Ishikawa (cell line): ENCODE data around the gene OR52E2.

Experiments
- CEBPB ChIP-seq: IDR thresholded peaks from 2 replicates; pipeline ENCODE4 v1.6.1; 2012
- CREB1 ChIP-seq: IDR thresholded peaks from 2 replicates; pipeline ENCODE4 v1.6.1; 2012; ENCODE audit warnings: low read depth
- EGR1 ChIP-seq: IDR thresholded peaks from 2 replicates; pipeline ENCODE4 v1.6.1; 2012
- EP300 ChIP-seq: IDR thresholded peaks from 2 replicates; pipeline ENCODE4 v1.6.1; 2012; ENCODE audit warnings: borderline replicate concordance
- FOXM1 ChIP-seq: IDR thresholded peaks from 2 replicates; pipeline ENCODE4 v1.6.1; 2012; ENCODE audit warnings: low read depth, borderline replicate concordance
- NFIC ChIP-seq: IDR thresholded peaks from 2 replicates; pipeline ENCODE4 v1.6.1; 2012
- RAD21 ChIP-seq: IDR thresholded peaks from 2 replicates; pipeline ENCODE4 v1.6.1; 2012; ENCODE audit warnings: low read depth
- REST ChIP-seq: IDR thresholded peaks from 2 replicates; pipeline ENCODE4 v1.6.1; 2012; ENCODE audit warnings: low read depth, mild to moderate bottlenecking
- TAF1 ChIP-seq: IDR thresholded peaks from 2 replicates; pipeline ENCODE4 v1.6.1; 2012; ENCODE audit warnings: low read depth, mild to moderate bottlenecking
- TCF12 ChIP-seq: IDR thresholded peaks from 2 replicates; pipeline ENCODE4 v1.6.1; 2012; ENCODE audit warnings: low read depth
- TEAD4 ChIP-seq: IDR thresholded peaks from 2 replicates; pipeline ENCODE4 v1.6.1; 2012
- YY1 ChIP-seq: IDR thresholded peaks from 2 replicates; pipeline ENCODE4 v1.6.1; 2012; ENCODE audit warnings: low read depth
- ZBTB7A ChIP-seq: IDR thresholded peaks from 2 replicates; pipeline ENCODE4 v1.6.1; 2012; ENCODE audit warnings: low read depth
- TF ChIP-seq, protein P1 (sequence below): IDR thresholded peaks from 2 replicates; pipeline ENCODE4 v1.6.1; 2012
- TF ChIP-seq, protein P2 (sequence below): IDR thresholded peaks from 2 replicates; pipeline ENCODE4 v1.6.1; 2012

Gene OR52E2

GRCh38 chr11:5071799-5072198 lies 12.4 kb upstream of the OR52E2 start:
- no peak for TF ChIP-seq TCF12
- no peak for TF ChIP-seq ZBTB7A
- TF ChIP-seq EP300, result no peak
- TF ChIP-seq, protein P1, sequence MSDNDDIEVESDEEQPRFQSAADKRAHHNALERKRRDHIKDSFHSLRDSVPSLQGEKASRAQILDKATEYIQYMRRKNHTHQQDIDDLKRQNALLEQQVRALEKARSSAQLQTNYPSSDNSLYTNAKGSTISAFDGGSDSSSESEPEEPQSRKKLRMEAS, result no peak
- TF ChIP-seq NFIC, result no peak
- TF ChIP-seq TAF1, result no peak
- TF ChIP-seq YY1, result no peak
- TF ChIP-seq, protein P2, sequence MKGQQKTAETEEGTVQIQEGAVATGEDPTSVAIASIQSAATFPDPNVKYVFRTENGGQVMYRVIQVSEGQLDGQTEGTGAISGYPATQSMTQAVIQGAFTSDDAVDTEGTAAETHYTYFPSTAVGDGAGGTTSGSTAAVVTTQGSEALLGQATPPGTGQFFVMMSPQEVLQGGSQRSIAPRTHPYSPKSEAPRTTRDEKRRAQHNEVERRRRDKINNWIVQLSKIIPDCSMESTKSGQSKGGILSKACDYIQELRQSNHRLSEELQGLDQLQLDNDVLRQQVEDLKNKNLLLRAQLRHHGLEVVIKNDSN, result no peak
- TF ChIP-seq EGR1, result no peak
- no peak for TF ChIP-seq RAD21
- TF ChIP-seq FOXM1, result no peak
- no peak for TF ChIP-seq CREB1
- TF ChIP-seq TEAD4, result no peak
- no peak for TF ChIP-seq CEBPB
- TF ChIP-seq REST, result no peak

DNA sequence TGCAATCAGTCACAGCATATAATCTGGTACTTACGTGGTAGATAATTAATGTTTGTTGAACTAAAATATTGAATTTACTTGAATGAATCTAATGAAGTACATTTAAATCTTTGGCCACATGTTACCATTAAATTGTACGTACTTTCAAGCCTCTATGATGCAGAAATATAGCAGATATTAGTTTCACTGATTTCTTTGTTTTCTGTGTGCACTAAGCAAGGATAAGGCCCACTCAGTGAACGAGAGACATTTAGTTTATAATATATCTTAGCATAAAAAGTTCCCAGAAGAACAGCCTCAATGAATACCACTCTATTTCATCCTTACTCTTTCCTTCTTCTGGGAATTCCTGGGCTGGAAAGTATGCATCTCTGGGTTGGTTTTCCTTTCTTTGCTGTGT lies 9.8 kb upstream of the OR52E2 start, which contains the start of gene OR52E1:
OR52E1 (plus strand) TSS at position 301 of the 400 bp plus-strand sequence.
- no peak for TF ChIP-seq EGR1

DNA sequence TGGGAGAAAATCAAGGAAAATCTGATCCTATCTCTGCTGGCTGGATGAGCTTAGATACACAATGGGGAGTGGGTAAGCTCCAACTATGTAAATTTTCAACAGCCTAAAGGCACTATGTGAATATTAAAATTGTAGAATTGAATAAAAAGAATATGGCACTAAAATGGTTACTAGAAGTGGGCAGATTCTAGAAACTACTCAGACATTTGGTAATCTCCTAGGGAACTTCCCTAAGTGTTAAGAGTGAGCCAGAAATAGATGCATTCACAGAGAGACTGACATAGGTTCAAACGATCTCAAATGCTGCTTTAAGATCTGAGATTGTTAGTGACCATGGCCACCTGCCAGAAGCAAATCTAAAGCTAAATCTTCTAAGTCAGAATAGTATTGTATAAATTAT lies 5.6 kb upstream of the OR52E2 start:
- TF ChIP-seq REST (no peak), CEBPB (no peak), RAD21 (no peak), CREB1 (no peak), TEAD4 (no peak), EP300 (no peak), TAF1 (no peak), EGR1 (no peak), YY1 (no peak), NFIC (no peak), FOXM1 (no peak), TCF12 (no peak), ZBTB7A (no peak)
- TF ChIP-seq, protein P1, result no peak
- TF ChIP-seq, protein P2, result no peak

GRCh38 chr11:5046754-5047330 lies 12.6 kb downstream of the OR52E2 start:
- TF ChIP-seq, protein P2, result no peak
- no peak for TF ChIP-seq EP300

GRCh38 chr11:5046226-5046625 lies 13.2 kb downstream of the OR52E2 start, which contains the start of gene OR52J3:
Gene OR52J3, plus strand, starts transcription at chr11:5046526. Its CDS starts 0 bp downstream, at chr11:5046526.
- no peak for TF ChIP-seq NFIC
- TF ChIP-seq YY1, result no peak
- no peak for TF ChIP-seq REST
- TF ChIP-seq, protein P2, result no peak
- TF ChIP-seq FOXM1, result no peak
- TF ChIP-seq, protein P1, result no peak
- no peak for TF ChIP-seq TAF1
- TF ChIP-seq CEBPB, result no peak
- no peak for TF ChIP-seq ZBTB7A
- no peak for TF ChIP-seq RAD21
- no peak for TF ChIP-seq EGR1
- no peak for TF ChIP-seq EP300
- no peak for TF ChIP-seq CREB1
- TF ChIP-seq TCF12, result no peak
- no peak for TF ChIP-seq TEAD4
